GM13977 (cell line): Measurements from ENCODE around the gene PDSS2.
"Not testable (repeated sequence)": the region's sequence is repeated elsewhere in the genome, so short reads cannot be mapped to it uniquely, and the experiment has no call there.

ENCODE experiments used
- DNase-seq: peaks from one replicate; pipeline ENCODE4 v3.0.0; 2012; ENCODE audit warnings: low spot score
- in situ Hi-C: fragments of 300-500 bp; cut with MboI; formaldehyde crosslinking; loops from one replicate; pipeline ENCODE4 v1.12.0; 2022; ENCODE audit warnings: low sequenced_read_pairs, low pct_unique_long_range_greater_than_20kb, mixed read lengths, inconsistent platforms; ENCODE audit not compliant: unreplicated experiment
- TF ChIP-seq, protein P1 (sequence below): IDR thresholded peaks from 2 replicates; pipeline ENCODE4 v1.5.1; 2012; ENCODE audit warnings: mild to moderate bottlenecking, control low read depth; ENCODE audit not compliant: insufficient read depth; ENCODE audit errors: extremely low read depth, missing control alignments

Gene PDSS2

DNA sequence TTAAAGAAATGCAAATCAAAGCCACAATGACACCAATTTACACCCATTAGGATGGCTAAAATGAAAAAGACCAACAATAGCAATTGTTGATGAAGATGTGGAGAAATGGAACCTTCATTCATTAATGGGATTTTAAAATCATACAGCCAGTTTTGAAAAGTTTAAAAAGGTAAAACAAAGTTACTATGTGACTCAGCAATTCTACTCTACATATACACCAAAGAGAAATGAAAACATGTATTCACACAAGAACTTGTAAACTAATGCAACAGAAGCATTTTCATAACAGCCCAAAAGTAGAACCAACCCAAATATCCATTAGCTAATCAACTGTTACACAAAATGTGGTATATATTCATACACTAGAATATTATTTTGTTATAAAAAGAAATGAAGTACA is 75.7 kb downstream of the PDSS2 start:
- TF ChIP-seq, protein P1, sequence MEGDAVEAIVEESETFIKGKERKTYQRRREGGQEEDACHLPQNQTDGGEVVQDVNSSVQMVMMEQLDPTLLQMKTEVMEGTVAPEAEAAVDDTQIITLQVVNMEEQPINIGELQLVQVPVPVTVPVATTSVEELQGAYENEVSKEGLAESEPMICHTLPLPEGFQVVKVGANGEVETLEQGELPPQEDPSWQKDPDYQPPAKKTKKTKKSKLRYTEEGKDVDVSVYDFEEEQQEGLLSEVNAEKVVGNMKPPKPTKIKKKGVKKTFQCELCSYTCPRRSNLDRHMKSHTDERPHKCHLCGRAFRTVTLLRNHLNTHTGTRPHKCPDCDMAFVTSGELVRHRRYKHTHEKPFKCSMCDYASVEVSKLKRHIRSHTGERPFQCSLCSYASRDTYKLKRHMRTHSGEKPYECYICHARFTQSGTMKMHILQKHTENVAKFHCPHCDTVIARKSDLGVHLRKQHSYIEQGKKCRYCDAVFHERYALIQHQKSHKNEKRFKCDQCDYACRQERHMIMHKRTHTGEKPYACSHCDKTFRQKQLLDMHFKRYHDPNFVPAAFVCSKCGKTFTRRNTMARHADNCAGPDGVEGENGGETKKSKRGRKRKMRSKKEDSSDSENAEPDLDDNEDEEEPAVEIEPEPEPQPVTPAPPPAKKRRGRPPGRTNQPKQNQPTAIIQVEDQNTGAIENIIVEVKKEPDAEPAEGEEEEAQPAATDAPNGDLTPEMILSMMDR = no peak
- in situ Hi-C loops = no loop called here
- no peak for DNase-seq

DNA sequence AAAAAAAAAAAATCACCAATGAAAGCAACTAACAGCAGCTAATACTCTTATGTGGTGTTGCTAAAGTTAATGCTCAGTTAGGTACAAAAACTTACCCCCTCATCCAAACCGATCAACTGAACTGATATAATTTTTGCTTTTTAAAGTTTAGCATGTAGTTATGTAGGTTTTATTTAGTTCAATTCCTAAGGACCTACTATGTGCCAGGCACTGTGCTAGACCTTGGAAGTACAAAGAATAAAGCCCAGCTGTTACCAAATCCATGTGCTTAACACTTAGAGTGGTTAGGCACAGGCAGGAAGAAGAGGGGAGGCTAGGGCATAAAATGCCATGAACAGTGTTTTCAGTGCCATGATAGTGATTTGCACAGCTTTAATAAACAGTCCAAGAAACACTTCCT is 85.1 kb downstream of the PDSS2 start:
- in situ Hi-C loops = no loop called here
- no peak for DNase-seq
- TF ChIP-seq, protein P1 = no peak

DNA sequence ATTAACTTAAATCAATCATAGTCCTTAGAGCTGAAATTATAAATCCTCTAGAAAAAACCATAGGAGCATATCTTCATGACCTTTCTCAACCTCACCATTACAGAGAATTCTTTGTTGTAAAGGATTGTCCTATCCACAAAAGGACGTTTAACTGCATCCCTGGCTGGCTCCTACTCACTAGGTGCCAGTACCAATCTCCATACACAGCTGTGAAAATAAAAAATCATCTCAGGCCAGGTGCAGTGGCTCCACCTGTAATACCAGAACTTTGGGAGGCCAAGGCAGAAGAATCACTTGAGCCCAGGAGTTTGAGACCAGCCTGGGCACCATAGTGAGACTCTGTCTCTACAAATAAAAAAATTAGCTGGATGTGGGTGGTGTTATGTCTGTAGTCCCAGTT is 89.9 kb downstream of the PDSS2 start:
- in situ Hi-C loops = no loop called here
- TF ChIP-seq, protein P1 = no peak
- DNase-seq = no peak

DNA sequence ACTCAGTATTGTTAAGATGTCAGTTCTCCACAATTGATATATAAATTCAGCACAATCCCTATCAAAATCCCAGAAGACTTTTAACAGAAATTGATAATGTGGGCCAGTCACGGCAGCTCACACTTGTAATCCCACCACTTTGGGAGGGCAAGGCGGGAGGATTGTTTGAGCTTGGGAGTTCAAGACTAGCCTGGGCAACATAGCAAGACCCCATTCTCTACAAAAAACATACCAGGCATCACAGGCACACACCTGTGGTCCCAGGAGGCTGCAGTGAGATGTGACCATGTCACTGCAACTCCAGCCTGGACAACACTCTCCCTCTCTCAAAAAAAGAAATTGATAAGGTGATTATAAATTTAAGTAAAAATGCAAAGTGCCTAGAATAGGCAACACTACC is 90.9 kb downstream of the PDSS2 start:
- in situ Hi-C loops = no loop called here
- no peak for DNase-seq
- TF ChIP-seq, protein P1 = no peak

DNA sequence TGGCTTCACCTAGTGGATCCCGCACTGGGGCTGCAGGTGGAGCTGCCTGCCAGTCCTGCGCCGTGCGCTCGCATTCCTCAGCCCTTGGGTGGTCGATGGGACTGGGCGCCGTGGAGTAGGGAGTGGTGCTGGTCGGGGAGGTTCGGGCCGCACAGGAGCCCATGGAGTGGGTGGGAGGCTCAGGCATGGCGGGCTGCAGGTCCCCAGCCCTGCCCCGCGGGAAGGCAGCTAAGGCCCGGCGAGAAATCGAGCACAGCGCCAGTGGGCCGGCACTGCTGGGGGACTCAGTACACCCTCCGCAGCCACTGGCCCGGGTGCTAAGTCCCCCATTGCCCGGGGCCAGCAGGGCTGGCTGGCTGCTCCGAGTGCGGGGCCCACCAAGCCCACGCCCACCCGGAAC is 95.2 kb downstream of the PDSS2 start:
- DNase-seq, in situ Hi-C loops: not testable (repeated sequence)

DNA sequence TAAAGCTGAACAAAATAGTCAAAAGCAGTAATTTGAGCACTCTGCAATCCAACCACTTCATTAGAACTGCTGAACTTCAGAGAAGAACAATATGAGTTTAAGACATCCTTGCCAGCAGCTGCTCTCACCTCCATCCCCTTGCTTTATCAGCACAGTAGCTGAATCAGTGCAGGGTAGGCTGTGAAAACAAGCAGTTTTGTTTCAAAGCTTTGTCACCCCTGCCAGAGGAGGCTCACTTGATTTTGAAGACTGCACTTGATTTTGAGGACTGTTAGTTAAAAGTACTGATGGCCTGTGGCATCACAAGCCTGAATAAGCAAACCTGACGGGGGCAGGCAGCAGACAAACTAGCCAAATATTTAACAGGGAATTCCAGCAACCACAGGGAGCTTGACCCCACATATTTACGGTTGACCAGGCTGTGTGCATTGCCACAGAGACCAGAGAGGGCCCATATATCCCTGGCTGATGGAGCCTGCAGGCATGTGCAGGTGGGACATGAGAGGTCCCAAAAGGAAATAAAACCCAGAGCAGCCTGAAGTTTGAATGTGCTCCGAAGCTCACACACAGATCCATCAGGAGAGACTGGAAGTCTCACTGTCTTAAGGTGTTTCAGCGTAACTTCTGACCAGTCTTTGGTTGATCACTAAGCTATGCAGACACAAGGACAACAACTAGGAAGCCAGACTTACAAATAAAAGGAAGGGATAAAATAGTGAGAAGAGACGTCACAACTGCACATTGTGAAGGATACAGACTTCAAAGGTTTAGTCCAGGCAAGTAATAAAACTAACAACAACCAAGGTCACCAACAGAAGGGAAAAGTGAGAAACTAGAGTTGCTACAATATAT is 97.4 kb downstream of the PDSS2 start:
- in situ Hi-C loops = no loop called here
- TF ChIP-seq, protein P1 = no peak
- DNase-seq = no peak

DNA sequence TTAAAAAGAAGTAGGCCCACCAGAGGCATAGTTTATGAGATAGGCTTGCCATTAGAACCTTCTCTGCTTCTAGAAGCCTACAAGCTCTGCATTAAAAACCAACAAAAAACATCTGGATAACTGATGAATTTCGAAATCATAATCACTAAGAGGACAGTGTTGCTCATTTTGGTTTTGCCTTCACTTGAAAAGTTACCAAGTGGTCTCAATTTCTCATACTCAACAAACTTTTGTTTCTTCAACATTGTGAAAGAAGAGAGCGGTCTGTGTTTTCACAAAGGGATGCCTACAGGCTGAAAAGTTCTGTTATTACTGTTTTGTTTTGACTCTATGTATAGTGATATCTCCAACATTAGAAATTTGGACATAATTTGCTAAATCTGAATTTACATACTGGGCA is 98.9 kb downstream of the PDSS2 start:
- in situ Hi-C loops = no loop called here
- no peak for DNase-seq
- TF ChIP-seq, protein P1 = no peak
